HCT116 (cell line): Measurements from ENCODE around the gene SRPRA. TPM values are rescaled to one million over a fixed set of nuclear protein-coding genes. Genes with fewer than 3 reads are reported as not detected.
A peak's percentile ranks its signal among the peaks of the same experiment; 100 is the strongest.

Experiments
- ATAC-seq: fragments of 200-7000 bp; cut with Tn5 transposase; 2 replicates; pipeline ENCODE4 v1.9.1; 2020; ENCODE audit warnings: mild to moderate bottlenecking, moderate library complexity
- BruUV-seq: library from RNA; stranded (reverse); fragments of 400-500 nt; replicated peaks from 2 replicates; lab custom pipeline; 2021; lab: Mats Ljungman, UMichigan
- CTCF ChIA-PET: fragments of 300-600 bp; sonication (Branson Sonifier 250); formaldehyde crosslinking; loops from one replicate; lab custom pipeline; 2021; ENCODE audit warnings: antibody characterized with exemption; lab: Charles Lee
- POLR2A ChIA-PET: fragments of 300-600, 350-600 bp; sonication (Branson Sonifier 250); formaldehyde crosslinking; loops from one replicate; lab custom pipeline; 2021; ENCODE audit warnings: antibody characterized with exemption; lab: Charles Lee
- RAD21 ChIA-PET, 2 experiments: fragments of 300-600 bp; sonication (Branson Sonifier 250); formaldehyde crosslinking; loops; one replicate each; lab custom pipeline; 2023; ENCODE audit warnings: low total read pairs in 2 of 2; ENCODE audit not compliant: uncharacterized antibody in 2 of 2, unreplicated experiment in 2 of 2, low non-redundant PET in 1 of 2; lab: Charles Lee
- DNase-seq: peaks from one replicate; pipeline ENCODE4 v3.0.0-alpha.2; 2010; ENCODE audit warnings: low read depth, low spot score
- H2AFZ ChIP-seq: fragments of 200-600 bp; shearing (Covaris generic), sonication (generic); 2 replicates; pipeline ENCODE4 v1.6.1; 2017; ENCODE audit warnings: low read depth, mixed run types, mixed read lengths, antibody characterized with exemption, low read length; ENCODE audit not compliant: poor library complexity, severe bottlenecking
- H3K27ac ChIP-seq: 2 replicates; pipeline ENCODE4 v1.5.1; 2012; ENCODE audit warnings: low read depth, low read length
- H3K27me3 ChIP-seq: fragments of 200-600 bp; sonication (generic); 2 replicates; pipeline ENCODE4 v1.6.1; 2016; ENCODE audit warnings: mixed run types, low read length, mixed read lengths; ENCODE audit not compliant: insufficient read depth
- H3K36me3 ChIP-seq, 2 experiments: fragments of 200-500 bp in 1 of 2; fragments of 200-600 bp in 1 of 2; sonication (Bioruptor generic) in 1 of 2; sonication (generic) in 1 of 2; 2 replicates each; pipeline versions ENCODE4 v1.5.1 to v1.6.1; 2014 to 2016; ENCODE audit warnings: low read length in 2 of 2, inconsistent platforms in 1 of 2, mixed read lengths in 1 of 2, mixed run types in 1 of 2; ENCODE audit not compliant: insufficient read depth in 2 of 2, control insufficient read depth in 1 of 2
- H3K4me1 ChIP-seq, 2 experiments: fragments of 200-600 bp in 1 of 2; sonication (generic) in 1 of 2; 2 replicates each; pipeline versions ENCODE4 v1.5.1 to v1.6.1; 2012 to 2017; ENCODE audit warnings: low read length in 2 of 2, inconsistent platforms in 1 of 2, mild to moderate bottlenecking in 1 of 2, mixed read lengths in 1 of 2, mixed run types in 1 of 2, moderate library complexity in 1 of 2; ENCODE audit not compliant: insufficient read depth in 2 of 2, control insufficient read depth in 1 of 2
- H3K4me2 ChIP-seq: fragments of 200-600 bp; sonication (generic); 2 replicates; pipeline ENCODE4 v1.6.1; 2017; ENCODE audit warnings: mixed run types, low read length, mixed read lengths
- H3K4me3 ChIP-seq, 2 experiments: fragments of 200-600 bp in 1 of 2; sonication (generic) in 1 of 2; replicated peaks in 1 of 2; 2 replicates each; pipeline ENCODE4 v1.5.1; 2011 to 2016; ENCODE audit warnings: low read length in 2 of 2, control low read depth in 1 of 2, low read depth in 1 of 2, mild to moderate bottlenecking in 1 of 2, mixed read lengths in 1 of 2, mixed run types in 1 of 2
- H3K79me2 ChIP-seq: fragments of 200-600 bp; sonication (generic); 2 replicates; pipeline ENCODE4 v1.6.1; 2017; ENCODE audit warnings: mild to moderate bottlenecking, mixed run types, low read length, moderate library complexity, mixed read lengths; ENCODE audit not compliant: insufficient read depth
- H3K9ac ChIP-seq: fragments of 200-600 bp; sonication (generic); 2 replicates; pipeline ENCODE4 v1.6.1; 2016; ENCODE audit warnings: low read length, mixed read lengths
- H3K9me2 ChIP-seq: fragments of 200-600 bp; sonication (generic), shearing (Covaris generic); 2 replicates; pipeline ENCODE4 v1.6.1; 2017; ENCODE audit warnings: mixed run types, mild to moderate bottlenecking, moderate library complexity; ENCODE audit not compliant: insufficient read depth
- H3K9me3 ChIP-seq, 2 experiments: fragments of 200-500 bp in 1 of 2; fragments of 200-600 bp in 1 of 2; sonication (Bioruptor generic) in 1 of 2; sonication (generic) in 1 of 2; 2 replicates each; pipeline ENCODE4 v1.6.1; 2014 to 2017; ENCODE audit warnings: low read length in 2 of 2, mixed read lengths in 2 of 2, inconsistent platforms in 1 of 2, low read depth in 1 of 2, mild to moderate bottlenecking in 1 of 2, mixed run types in 1 of 2, moderate library complexity in 1 of 2; ENCODE audit not compliant: control insufficient read depth in 1 of 2, insufficient read depth in 1 of 2
- H4K20me1 ChIP-seq: fragments of 200-600 bp; sonication (generic), shearing (Covaris generic); 2 replicates; pipeline ENCODE4 v1.6.1; 2017; ENCODE audit warnings: mixed run types, mild to moderate bottlenecking, moderate library complexity; ENCODE audit not compliant: insufficient read depth
- CTCF ChIP-seq, 3 experiments: fragments of 200-600 bp in 1 of 3; sonication (generic) in 1 of 3; IDR thresholded peaks in 2 of 3; conservative IDR thresholded peaks in 1 of 3; 2 replicates each; pipeline ENCODE4 v1.5.1; 2012 to 2017; ENCODE audit warnings: low read depth in 2 of 3, low read length in 2 of 3, antibody characterized with exemption in 1 of 3, borderline replicate concordance in 1 of 3, control low read depth in 1 of 3, mild to moderate bottlenecking in 1 of 3, mixed read lengths in 1 of 3, mixed run types in 1 of 3, moderate library complexity in 1 of 3; ENCODE audit not compliant: insufficient read depth in 1 of 3
- EGR1 ChIP-seq: IDR thresholded peaks from 2 replicates; pipeline ENCODE4 v1.6.1; 2012; ENCODE audit warnings: low read depth
- ELF1 ChIP-seq: IDR thresholded peaks from 2 replicates; pipeline ENCODE4 v1.6.1; 2012; ENCODE audit warnings: low read depth, borderline replicate concordance
- EZH2 ChIP-seq: fragments of 200-600 bp; sonication (generic); IDR thresholded peaks from 2 replicates; pipeline ENCODE4 v1.6.1; 2017; ENCODE audit warnings: antibody characterized with exemption, mixed run types
- JUND ChIP-seq: IDR thresholded peaks from 2 replicates; pipeline ENCODE4 v1.6.1; 2012
- POLR2AphosphoS5 ChIP-seq: IDR thresholded peaks from 2 replicates; pipeline ENCODE4 v1.6.1; 2011; ENCODE audit warnings: mild to moderate bottlenecking, low read depth, low read length, moderate library complexity
- RAD21 ChIP-seq: IDR thresholded peaks from 2 replicates; pipeline ENCODE4 v1.6.1; 2012; ENCODE audit warnings: low read depth, mild to moderate bottlenecking
- REST ChIP-seq: IDR thresholded peaks from 2 replicates; pipeline ENCODE4 v1.6.1; 2012; ENCODE audit warnings: low read depth
- SRF ChIP-seq: IDR thresholded peaks from 2 replicates; pipeline ENCODE4 v1.6.1; 2012; ENCODE audit warnings: low read depth
- intact Hi-C: fragments of 100-400 bp; cut with micrococcal nuclease; formaldehyde crosslinking; loops from 2 replicates; pipeline ENCODE4 v1.10.0; 2022
- total RNA-seq: library from RNA; stranded (reverse); gene quantifications from one replicate; pipeline ENCODE4 v1.2.1, GENCODE V29; 2021; ENCODE audit not compliant: unreplicated experiment

SRPRA gene
- total RNA-seq, 1 experiment from 2014 or later = 74.5 TPM

- TF ChIP-seq EGR1 (no peak), CTCF (IDR thresholded peaks at IDR 0.05 in 2 of 3, conservative IDR thresholded peaks at IDR 0.05 in 1 of 3; ENCODE audit: borderline replicate concordance in 1 of 3, insufficient read depth in 1 of 3, low read depth in 2 of 3, low read length in 2 of 3) (peak; percentile 17 to 48 (median 26); a peak in 4 of 6 replicates), RAD21 (peak; percentile 62), ELF1 (no peak), SRF (no peak), REST (no peak), JUND (no peak), EZH2 (no peak), POLR2AphosphoS5 (no peak)
- Histone ChIP-seq H3K36me3 (no peaks in the 10 kb centered on the region), H3K4me1 (peaks cover 9 to 19% of the 10 kb centered on the region in 2 experiments; a peak in 2 of 4 replicates), H3K9me3 (no peaks in the 10 kb centered on the region), H3K9ac (no peak overlapping the region), H4K20me1 (no peaks in the 10 kb centered on the region), H3K27ac (no peak overlapping the region), H3K9me2 (no peaks in the 10 kb centered on the region), H3K79me2 (peaks cover 9% of the 10 kb centered on the region), H3K27me3 (no peaks in the 10 kb centered on the region), H3K4me3 (no peak overlapping the region), H2AFZ (no peak overlapping the region), H3K4me2 (no peak overlapping the region)
- POLR2A ChIA-PET = no interaction called here
- BruUV-seq = no TSS peak
- RAD21 ChIA-PET = no interaction called here
- no peak for DNase-seq
- intact Hi-C loops = no loop called here
- CTCF ChIA-PET = interaction anchor here (5.9 kb wide), 1 partner anchor 173 kb away, joined by 74 read pairs; no protein-coding TSS in a partner anchor
- no peak for ATAC-seq
Measured at GRCh38 chr11:126307706-126308105, 39.0 kb upstream of the SRPRA start.
